Naive thymus-derived CD4-positive, alpha-beta T cell (primary cell): ENCODE data around the gene DNAJA3. TPM values are rescaled to one million over a fixed set of nuclear protein-coding genes. Genes with fewer than 3 reads are reported as not detected.

Source experiments
- ATAC-seq: fragments of 150-1000 bp; cut with Tn5 transposase; 2 replicates; pipeline ENCODE4 v1.10.0; 2021; ENCODE audit warnings: mild to moderate bottlenecking, moderate library complexity
- CTCF ChIA-PET: fragments of 350-600 bp; sonication (Branson Sonifier 250); formaldehyde crosslinking; loops from one replicate; lab custom pipeline; 2021; ENCODE audit warnings: antibody characterized with exemption; lab: Charles Lee
- POLR2A ChIA-PET: fragments of 350-600 bp; sonication (Branson Sonifier 250); formaldehyde crosslinking; loops from one replicate; lab custom pipeline; 2021; ENCODE audit warnings: antibody characterized with exemption, inconsistent platforms; lab: Charles Lee
- DNase-seq, 9 donors: peaks; one replicate each; pipeline versions ENCODE4 v3.0.0 to v3.0.0-alpha.2; 2020 to 2022; ENCODE audit warnings: mixed read lengths in 1 of 9
- H3K27ac ChIP-seq: one replicate; pipeline ENCODE4 v1.7.0; 2013; ENCODE audit warnings: mild to moderate bottlenecking, low read depth, low read length, moderate library complexity
- H3K27me3 ChIP-seq, 2 donors: one replicate each; pipeline ENCODE4 v1.7.0; 2013; ENCODE audit warnings: low read length in 2 of 2, mild to moderate bottlenecking in 2 of 2, moderate library complexity in 2 of 2; ENCODE audit not compliant: control insufficient read depth in 2 of 2, insufficient read depth in 2 of 2
- H3K36me3 ChIP-seq, 3 experiments: 1 replicate in 2 of 3; 2 replicates in 1 of 3; pipeline ENCODE4 v1.7.0; 2013; ENCODE audit warnings: low read length in 3 of 3, mild to moderate bottlenecking in 3 of 3, moderate library complexity in 1 of 3; ENCODE audit not compliant: insufficient read depth in 3 of 3, control insufficient read depth in 2 of 3
- H3K4me1 ChIP-seq, 2 donors: one replicate each; pipeline ENCODE4 v1.7.0; 2013; ENCODE audit warnings: low read length in 2 of 2, mild to moderate bottlenecking in 2 of 2, moderate library complexity in 1 of 2; ENCODE audit not compliant: control insufficient read depth in 2 of 2, insufficient read depth in 2 of 2
- H3K4me3 ChIP-seq: 2 replicates; pipeline ENCODE4 v1.7.0; 2013; ENCODE audit warnings: mild to moderate bottlenecking, low read length
- H3K9me3 ChIP-seq, 3 experiments: 1 replicate in 2 of 3; 2 replicates in 1 of 3; pipeline ENCODE4 v1.7.0; 2013; ENCODE audit warnings: low read length in 3 of 3; ENCODE audit not compliant: control insufficient read depth in 2 of 3
- H3K27ac Mint-ChIP-seq, 9 donors: one replicate each; pipeline ENCODE4 v1.8.0; 2020 to 2022; ENCODE audit warnings: mixed read lengths in 9 of 9, mild to moderate bottlenecking in 8 of 9, moderate library complexity in 5 of 9, inconsistent platforms in 2 of 9
- H3K27me3 Mint-ChIP-seq, 5 donors: one replicate each; pipeline ENCODE4 v1.8.0; 2021 to 2022; ENCODE audit warnings: mixed read lengths in 5 of 5, mild to moderate bottlenecking in 1 of 5
- H3K36me3 Mint-ChIP-seq, 5 donors: one replicate each; pipeline ENCODE4 v1.8.0; 2020 to 2022; ENCODE audit warnings: mixed read lengths in 5 of 5, mild to moderate bottlenecking in 3 of 5, inconsistent platforms in 1 of 5
- H3K4me1 Mint-ChIP-seq, 7 donors: one replicate each; pipeline ENCODE4 v1.8.0; 2020 to 2022; ENCODE audit warnings: mixed read lengths in 7 of 7, mild to moderate bottlenecking in 3 of 7, inconsistent platforms in 1 of 7
- H3K4me3 Mint-ChIP-seq, 10 donors: one replicate each; pipeline ENCODE4 v1.8.0; 2020 to 2022; ENCODE audit warnings: mild to moderate bottlenecking in 10 of 10, mixed read lengths in 10 of 10, moderate library complexity in 6 of 10, inconsistent platforms in 2 of 10
- H3K9me3 Mint-ChIP-seq, 11 donors: one replicate each; pipeline ENCODE4 v1.8.0; 2020 to 2022; ENCODE audit warnings: mixed read lengths in 11 of 11, mild to moderate bottlenecking in 4 of 11, inconsistent platforms in 1 of 11, moderate library complexity in 1 of 11
- intact Hi-C, 2 donors: fragments of 100-400 bp; cut with micrococcal nuclease; formaldehyde crosslinking; loops; one replicate each; pipeline ENCODE4 v1.15.1; 2023
- polyA plus RNA-seq, 2 donors: library from polyadenylated mRNA; unstranded; fragments of 300-500 nt; fragmentation: Illumina TruSeq; gene quantifications; one replicate each; pipeline ENCODE4 v1.2.3, GENCODE V29; 2021
- total RNA-seq, 6 experiments: library from RNA in 5 of 6; stranded (reverse) in 5 of 6; gene quantifications; 1 replicate in 5 of 6; 2 replicates in 1 of 6; pipeline ENCODE4 v1.2.3 and lab custom pipeline; 2021 to 2026

DNAJA3 gene
- total and polyA plus RNA-seq, 7 experiments from 2014 or later, result 33.6 to 79.8 (median 70.5) TPM

DNA sequence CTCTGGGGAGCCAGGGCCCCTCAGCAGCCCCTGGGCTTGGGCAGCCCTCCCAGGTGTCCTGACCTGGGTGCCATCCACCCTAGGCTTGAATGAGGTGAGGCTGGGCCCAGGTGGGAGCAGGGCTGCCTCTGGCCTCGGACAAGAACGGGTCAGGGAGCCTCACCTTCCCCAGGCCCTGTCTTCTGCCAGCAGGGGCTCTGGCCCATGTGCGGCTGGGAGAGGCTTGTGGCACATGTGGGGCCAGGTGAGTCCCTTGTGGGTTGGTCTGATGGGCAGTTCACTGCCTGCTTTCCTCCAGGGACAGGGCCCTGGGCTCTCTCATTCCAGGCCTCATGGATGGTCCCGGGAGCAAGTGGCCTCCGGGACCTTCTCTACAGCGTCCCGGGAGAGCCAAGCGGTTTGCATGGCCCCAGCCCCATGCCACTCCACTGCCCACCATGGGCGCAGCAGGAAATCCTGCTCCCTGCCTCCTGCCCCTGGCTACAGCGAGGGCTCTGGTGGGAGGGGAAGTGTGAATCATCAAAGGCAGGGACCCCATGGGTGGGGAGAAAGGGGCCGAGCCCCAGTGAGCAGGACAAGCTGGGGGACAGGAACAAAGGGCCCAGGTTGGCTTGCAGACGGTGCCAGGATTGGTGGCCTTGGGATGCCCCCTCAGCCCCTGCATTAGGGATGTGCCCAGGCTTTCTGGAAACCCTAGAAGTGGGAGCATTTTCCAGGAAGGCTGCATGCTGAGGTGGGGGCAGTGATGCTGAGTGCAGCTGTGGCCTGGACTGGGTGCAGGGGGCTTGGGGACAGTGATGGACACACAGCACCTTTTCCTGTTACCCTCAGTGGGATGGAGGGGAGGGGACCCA is 41.9 kb upstream of the DNAJA3 start:
- DNase-seq, result peak in 1 of 9 donors; percentile 10
- Mint-ChIP-seq H3K27me3 (no peaks in the 10 kb centered on the region), H3K9me3 (no peaks in the 10 kb centered on the region), H3K4me3 (no peak overlapping the region), H3K27ac (peak overlapping the region in 1 of 9 donors; percentile 60), H3K36me3 (peaks cover 0 to 4% (median 0%) of the 10 kb centered on the region in 5 donors), H3K4me1 (peaks cover 0 to 11% (median 3%) of the 10 kb centered on the region in 7 donors)
- POLR2A ChIA-PET, result no interaction called here
- CTCF ChIA-PET, result no interaction called here
- Histone ChIP-seq H3K27me3 (no peaks in the 10 kb centered on the region), H3K36me3 (peaks cover 14 to 93% (median 16%) of the 10 kb centered on the region in 3 experiments), H3K4me1 (no peaks in the 10 kb centered on the region), H3K9me3 (no peaks in the 10 kb centered on the region), H3K4me3 (no peak overlapping the region), H3K27ac (no peak overlapping the region)
- no peak for ATAC-seq
- intact Hi-C loops, result no loop called here

DNA sequence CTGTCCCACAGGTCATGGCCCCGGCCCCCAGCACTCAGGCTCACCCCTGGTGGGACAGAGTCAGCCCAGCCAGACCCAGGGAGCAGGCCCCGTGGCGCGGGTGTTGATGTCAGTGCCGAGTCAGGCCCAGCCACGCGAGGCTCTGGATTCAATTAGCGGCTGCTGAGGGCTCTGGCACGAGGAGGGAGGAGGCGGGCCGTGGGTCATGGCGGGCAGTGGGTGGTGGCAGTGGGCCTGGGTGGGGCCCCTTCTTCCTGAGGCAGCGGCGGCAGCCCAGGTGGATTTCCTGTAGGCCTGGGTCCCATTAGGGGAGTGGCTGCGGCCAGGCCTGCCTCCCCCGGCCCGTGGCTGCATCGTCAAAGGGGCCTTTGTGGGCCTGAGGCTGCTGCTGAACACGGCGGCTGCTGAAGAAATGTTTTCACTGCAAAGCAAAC is 41.1 kb upstream of the DNAJA3 start:
- no peaks in the 10 kb centered on the region for H3K27me3 ChIP-seq
- DNase-seq, result peak in 1 of 9 donors; percentile 19
- no peaks in the 10 kb centered on the region for H3K4me1 ChIP-seq
- H3K4me3 ChIP-seq, result no peak overlapping the region
- Mint-ChIP-seq H3K27ac (no peak overlapping the region), H3K27me3 (no peaks in the 10 kb centered on the region), H3K36me3 (peaks cover 0 to 4% (median 0%) of the 10 kb centered on the region in 5 donors), H3K4me3 (no peak overlapping the region), H3K4me1 (peaks cover 0 to 9% (median 3%) of the 10 kb centered on the region in 7 donors), H3K9me3 (no peaks in the 10 kb centered on the region)
- no peaks in the 10 kb centered on the region for H3K9me3 ChIP-seq
- ChIA-PET POLR2A (no interaction called here), CTCF (no interaction called here)
- intact Hi-C loops, result no loop called here
- no peak overlapping the region for H3K27ac ChIP-seq
- ATAC-seq, result no peak
- H3K36me3 ChIP-seq, result peaks cover 14 to 93% (median 16%) of the 10 kb centered on the region in 3 experiments

DNA sequence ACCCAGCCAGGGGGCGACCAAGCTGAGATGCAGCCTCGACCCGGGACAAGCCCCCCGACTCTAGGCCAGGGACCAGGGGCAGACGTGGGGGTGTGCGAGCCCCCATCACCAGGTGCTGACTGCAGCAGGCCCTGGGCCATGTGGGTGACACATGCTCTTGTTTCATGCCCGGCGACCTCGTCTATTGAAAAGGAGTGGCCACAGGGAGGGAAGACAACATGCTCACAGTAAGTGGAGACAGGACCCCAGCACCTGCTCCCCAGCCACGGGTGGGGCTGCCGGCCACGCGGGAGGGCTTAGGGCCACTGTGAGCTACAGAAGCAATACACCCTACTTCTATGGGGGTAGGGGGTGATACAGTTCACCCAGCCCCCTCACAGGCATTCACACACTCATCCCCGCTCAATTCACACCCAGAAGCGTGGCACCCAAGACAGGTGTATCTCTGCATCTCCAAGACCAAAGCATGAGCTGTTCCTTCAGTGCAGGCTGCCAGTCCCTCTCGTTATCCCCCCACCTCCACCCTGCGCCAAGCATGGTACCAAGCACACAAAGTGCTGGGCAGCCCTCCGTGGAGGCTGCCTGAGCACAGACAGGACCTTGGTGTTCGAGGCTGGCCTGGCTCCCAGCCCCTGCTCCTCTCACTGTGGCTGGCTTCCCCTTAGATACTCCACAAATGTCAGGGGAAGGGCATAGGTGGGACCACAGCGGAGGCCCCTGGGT is 40.4 kb upstream of the DNAJA3 start:
- Histone ChIP-seq H3K9me3 (no peaks in the 10 kb centered on the region), H3K4me3 (no peak overlapping the region), H3K27me3 (no peaks in the 10 kb centered on the region), H3K27ac (no peak overlapping the region), H3K4me1 (no peaks in the 10 kb centered on the region), H3K36me3 (peaks cover 14 to 98% (median 16%) of the 10 kb centered on the region in 3 experiments)
- Mint-ChIP-seq H3K27ac (peak overlapping the region in 2 of 9 donors; percentile 20 to 25), H3K9me3 (no peaks in the 10 kb centered on the region), H3K4me1 (peaks cover 0 to 7% (median 5%) of the 10 kb centered on the region in 7 donors), H3K27me3 (no peaks in the 10 kb centered on the region), H3K36me3 (peaks cover 0 to 9% (median 0%) of the 10 kb centered on the region in 5 donors), H3K4me3 (peak overlapping the region in 2 of 10 donors; percentile 14 to 45)
- DNase-seq (peak in 1 of 9 donors; percentile 14), ATAC-seq (no peak)
- intact Hi-C loops, result no loop called here
- ChIA-PET CTCF (no interaction called here), POLR2A (no interaction called here)

DNA sequence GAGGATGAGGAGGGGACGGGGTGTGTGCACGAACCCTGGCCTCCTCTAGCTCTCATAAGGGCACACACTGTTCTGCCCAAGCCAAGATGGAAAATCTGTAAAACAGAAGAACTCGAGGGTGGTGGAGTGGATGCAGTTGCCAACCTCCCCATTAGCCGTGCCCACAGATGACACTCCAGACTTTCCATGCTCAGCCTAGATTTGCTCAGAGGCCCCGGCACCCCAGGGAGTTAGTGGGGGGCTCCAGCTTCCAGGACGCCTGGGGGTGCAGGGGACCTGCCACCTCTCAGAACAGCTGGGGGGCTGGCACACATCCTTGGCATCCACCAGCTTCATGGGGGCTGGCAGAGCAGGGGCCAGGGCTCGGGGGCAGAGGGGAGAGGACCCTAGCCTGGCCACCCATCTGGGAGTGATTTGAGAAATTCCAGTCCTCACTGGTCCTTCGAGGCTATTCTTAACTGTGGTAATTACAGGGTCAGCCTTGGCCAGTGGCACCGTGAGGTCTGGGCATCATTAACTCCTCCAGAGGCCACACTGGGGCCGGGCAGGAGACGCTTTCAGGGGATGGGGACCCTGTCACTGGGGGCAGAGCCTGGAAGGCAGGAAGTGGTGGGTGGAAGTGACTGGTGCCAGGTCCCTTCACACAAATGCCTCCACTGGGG is 39.7 kb upstream of the DNAJA3 start:
- Mint-ChIP-seq H3K4me1 (peaks cover 0 to 7% (median 5%) of the 10 kb centered on the region in 7 donors), H3K4me3 (peak overlapping the region in 1 of 10 donors; percentile 14), H3K36me3 (peaks cover 0 to 8% (median 0%) of the 10 kb centered on the region in 5 donors), H3K27me3 (no peaks in the 10 kb centered on the region), H3K27ac (peak overlapping the region in 3 of 9 donors; percentile 8 to 41 (median 25)), H3K9me3 (no peaks in the 10 kb centered on the region)
- Histone ChIP-seq H3K27me3 (no peaks in the 10 kb centered on the region), H3K27ac (no peak overlapping the region), H3K4me3 (no peak overlapping the region), H3K4me1 (no peaks in the 10 kb centered on the region), H3K9me3 (no peaks in the 10 kb centered on the region), H3K36me3 (peaks cover 10 to 98% (median 14%) of the 10 kb centered on the region in 3 experiments)
- intact Hi-C loops, result no loop called here
- ATAC-seq (no peak), DNase-seq (no peak)
- ChIA-PET POLR2A (no interaction called here), CTCF (no interaction called here)

DNA sequence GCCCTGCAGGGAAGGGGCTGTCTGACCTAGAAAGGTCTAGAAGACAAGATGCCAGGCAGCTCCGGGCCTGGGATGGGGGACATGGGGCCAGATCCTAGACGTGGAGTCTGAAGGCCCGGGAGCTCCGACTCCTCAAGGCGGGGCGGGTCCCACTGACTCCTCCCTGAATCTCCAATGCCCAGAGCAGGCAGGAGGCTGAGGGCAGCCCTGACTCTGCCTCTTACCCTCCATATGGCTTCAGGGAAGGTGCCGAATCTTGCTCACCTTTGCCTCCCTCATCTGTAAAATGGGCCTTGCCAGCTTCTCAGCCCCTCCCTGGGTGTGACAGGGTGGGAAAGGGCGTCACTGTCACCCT is 39.2 kb upstream of the DNAJA3 start:
- CTCF ChIA-PET, result no interaction called here
- ATAC-seq, result no peak
- H3K4me3 Mint-ChIP-seq, result no peak overlapping the region

DNA sequence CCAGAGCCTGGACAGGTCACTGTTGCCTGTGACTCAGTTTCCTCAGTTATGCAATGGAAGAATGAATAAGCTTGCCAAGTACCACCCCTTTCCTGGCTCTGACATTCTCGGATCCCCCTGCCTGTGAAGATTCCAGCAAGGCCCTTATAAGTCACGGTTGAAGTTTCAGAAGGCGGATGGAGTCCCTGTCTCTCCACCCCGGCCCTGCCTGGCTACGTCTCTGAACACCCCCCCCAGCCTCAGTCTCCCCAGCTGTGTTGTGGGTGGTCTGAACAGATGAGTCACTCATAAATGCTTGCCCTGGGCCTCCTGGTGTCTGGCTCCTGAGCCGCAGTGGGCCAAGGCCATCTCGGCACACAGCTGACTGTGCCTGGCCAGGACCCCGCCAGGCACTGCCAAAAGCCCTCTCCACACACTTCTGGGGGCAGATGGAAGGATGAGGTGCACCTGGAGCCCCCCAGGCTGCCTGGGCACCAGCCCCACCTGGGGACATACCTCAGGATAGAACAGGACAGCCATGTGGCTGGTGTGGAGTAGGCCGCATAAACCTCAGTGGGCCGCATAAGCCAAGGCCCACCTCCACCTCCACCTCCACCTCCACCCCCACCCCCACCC is 38.6 kb upstream of the DNAJA3 start:
- POLR2A ChIA-PET, result no interaction called here
- H3K4me3 Mint-ChIP-seq, result no peak overlapping the region
- no peaks in the 10 kb centered on the region for H3K27me3 Mint-ChIP-seq
- Histone ChIP-seq H3K36me3 (peaks cover 10 to 96% (median 14%) of the 10 kb centered on the region in 3 experiments), H3K27ac (no peak overlapping the region), H3K4me3 (no peak overlapping the region), H3K27me3 (no peaks in the 10 kb centered on the region), H3K4me1 (no peaks in the 10 kb centered on the region), H3K9me3 (no peaks in the 10 kb centered on the region)
- CTCF ChIA-PET, result no interaction called here
- intact Hi-C loops, result no loop called here
- peaks cover 0 to 7% (median 5%) of the 10 kb centered on the region in 7 donors for H3K4me1 Mint-ChIP-seq
- no peak overlapping the region for H3K27ac Mint-ChIP-seq
- DNase-seq (no peak), ATAC-seq (no peak)
- H3K9me3 Mint-ChIP-seq, result no peaks in the 10 kb centered on the region
- peaks cover 0 to 8% (median 0%) of the 10 kb centered on the region in 5 donors for H3K36me3 Mint-ChIP-seq

More for the DNA sequence above, 39.2 kb upstream of the DNAJA3 start:
- Histone ChIP-seq H3K36me3 (peaks cover 10 to 96% (median 14%) of the 10 kb centered on the region in 3 experiments), H3K9me3 (no peaks in the 10 kb centered on the region), H3K4me1 (no peaks in the 10 kb centered on the region), H3K27me3 (no peaks in the 10 kb centered on the region), H3K4me3 (no peak overlapping the region), H3K27ac (no peak overlapping the region)
- H3K27me3 Mint-ChIP-seq, result no peaks in the 10 kb centered on the region
- peaks cover 0 to 8% (median 0%) of the 10 kb centered on the region in 5 donors for H3K36me3 Mint-ChIP-seq
- peaks cover 0 to 7% (median 5%) of the 10 kb centered on the region in 7 donors for H3K4me1 Mint-ChIP-seq
- peak overlapping the region in 2 of 9 donors; percentile 55 to 59 for H3K27ac Mint-ChIP-seq
- DNase-seq, result peak in 1 of 9 donors; percentile 13
- H3K9me3 Mint-ChIP-seq, result no peaks in the 10 kb centered on the region
- POLR2A ChIA-PET, result no interaction called here
- intact Hi-C loops, result no loop called here
